ENCODE measurements around the gene MAP7D1.

Gene MAP7D1

DNA sequence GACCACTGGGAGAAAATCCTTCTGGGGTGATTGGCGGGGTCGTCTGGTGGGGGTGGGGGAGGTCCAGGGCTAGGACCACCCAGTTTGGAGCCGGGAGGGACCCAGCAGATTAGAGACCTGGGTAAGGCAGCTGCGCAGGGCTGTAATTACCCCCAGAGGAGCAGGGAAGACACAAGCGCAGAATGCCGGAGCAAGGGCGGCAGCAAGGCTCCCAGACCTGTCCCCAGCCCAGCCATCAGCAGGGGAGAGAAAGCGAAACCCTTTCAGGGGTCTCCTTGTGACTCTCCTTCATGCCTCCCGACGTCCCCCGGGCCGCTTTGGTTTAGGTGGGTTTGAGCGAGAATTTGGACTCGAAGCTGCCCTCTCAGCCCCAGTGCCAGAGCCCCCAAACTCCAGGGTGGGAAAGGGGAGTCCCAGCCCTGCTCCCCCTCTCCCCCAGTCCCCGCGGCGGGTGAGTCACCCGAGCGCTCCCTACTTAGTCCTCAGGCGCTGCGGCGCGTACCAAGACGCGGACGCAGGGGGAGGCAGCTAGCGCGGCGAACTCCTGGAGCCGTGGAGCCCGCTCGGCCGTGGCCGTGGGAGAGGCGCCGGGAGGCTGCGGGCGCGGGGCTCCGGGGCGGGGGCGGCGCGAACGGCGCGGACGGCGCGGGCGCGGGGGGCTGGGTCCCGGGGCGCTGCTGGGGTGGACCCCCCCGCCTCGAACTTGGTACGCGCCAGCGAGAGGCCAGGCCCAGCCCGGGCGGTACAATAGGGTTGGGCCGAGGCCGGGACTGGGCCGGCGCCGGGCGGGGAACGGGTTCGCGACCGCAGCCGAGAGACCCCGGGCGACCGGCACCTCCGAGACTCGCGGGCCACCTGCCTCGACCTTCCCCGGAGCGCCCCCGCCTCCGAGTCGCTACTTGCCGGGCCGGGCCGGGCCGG lies at the start of gene MAP7D1:
Gene MAP7D1, plus strand, starts transcription at position 753 of the 921 bp plus-strand sequence. CDS start 258 bp downstream, outside the sequence.
- TF ChIP-seq, protein P1, sequence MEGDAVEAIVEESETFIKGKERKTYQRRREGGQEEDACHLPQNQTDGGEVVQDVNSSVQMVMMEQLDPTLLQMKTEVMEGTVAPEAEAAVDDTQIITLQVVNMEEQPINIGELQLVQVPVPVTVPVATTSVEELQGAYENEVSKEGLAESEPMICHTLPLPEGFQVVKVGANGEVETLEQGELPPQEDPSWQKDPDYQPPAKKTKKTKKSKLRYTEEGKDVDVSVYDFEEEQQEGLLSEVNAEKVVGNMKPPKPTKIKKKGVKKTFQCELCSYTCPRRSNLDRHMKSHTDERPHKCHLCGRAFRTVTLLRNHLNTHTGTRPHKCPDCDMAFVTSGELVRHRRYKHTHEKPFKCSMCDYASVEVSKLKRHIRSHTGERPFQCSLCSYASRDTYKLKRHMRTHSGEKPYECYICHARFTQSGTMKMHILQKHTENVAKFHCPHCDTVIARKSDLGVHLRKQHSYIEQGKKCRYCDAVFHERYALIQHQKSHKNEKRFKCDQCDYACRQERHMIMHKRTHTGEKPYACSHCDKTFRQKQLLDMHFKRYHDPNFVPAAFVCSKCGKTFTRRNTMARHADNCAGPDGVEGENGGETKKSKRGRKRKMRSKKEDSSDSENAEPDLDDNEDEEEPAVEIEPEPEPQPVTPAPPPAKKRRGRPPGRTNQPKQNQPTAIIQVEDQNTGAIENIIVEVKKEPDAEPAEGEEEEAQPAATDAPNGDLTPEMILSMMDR (IDR thresholded peaks at IDR 0.05), result no peak
- no peak for TF ChIP-seq ZFX (IDR thresholded peaks at IDR 0.05; ENCODE audit: borderline replicate concordance)

DNA sequence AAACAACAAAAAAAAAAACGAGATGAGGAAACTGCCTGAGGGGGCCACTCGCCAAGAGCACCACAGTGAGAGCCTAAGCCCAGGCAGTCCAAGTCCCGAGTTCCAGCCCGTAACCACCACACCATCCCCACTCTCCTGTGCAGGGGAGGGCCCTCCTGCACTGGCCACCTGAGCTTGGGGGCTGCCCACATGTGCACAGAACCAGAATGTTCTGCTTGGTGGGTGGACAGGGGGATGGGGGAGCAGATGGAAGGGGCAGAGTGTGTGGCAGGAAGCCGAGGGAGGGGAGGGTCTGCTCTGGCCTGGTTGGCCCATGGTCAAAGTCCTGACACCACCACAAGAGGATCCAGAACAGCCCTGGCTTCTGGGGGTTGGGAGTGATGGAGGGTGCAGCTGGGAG lies 49.7 kb upstream of the MAP7D1 start:
- TF ChIP-seq, protein P1 (IDR thresholded peaks at IDR 0.05), result no peak
- TF ChIP-seq ZFX (IDR thresholded peaks at IDR 0.05; ENCODE audit: borderline replicate concordance), result no peak
- H3K27ac ChIP-seq, result no peak overlapping the region

More for the DNA sequence above, at the start of gene MAP7D1:
- peak within 1 kb of the TSS; percentile 80 for H3K27ac ChIP-seq

DNA sequence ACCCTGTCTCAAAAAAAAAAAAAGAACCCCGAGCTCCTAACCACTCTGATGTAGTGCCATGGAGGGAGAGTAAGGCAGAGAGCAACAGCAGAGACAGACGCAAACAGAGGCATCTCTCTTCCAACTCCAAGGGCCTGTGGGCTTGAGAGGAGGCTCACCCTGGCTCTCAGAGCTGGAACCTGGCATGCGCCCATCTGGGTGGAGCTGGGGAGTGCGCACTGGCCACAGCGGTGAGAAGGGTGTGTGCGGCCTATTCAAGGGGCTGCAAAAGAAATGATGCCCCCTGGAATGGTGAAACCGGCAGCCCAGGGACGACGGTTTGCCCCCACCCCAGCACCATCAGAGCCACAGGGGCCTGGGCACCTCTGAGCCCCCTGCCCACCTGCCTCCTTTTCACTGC lies 48.6 kb upstream of the MAP7D1 start:
- TF ChIP-seq, protein P1 (IDR thresholded peaks at IDR 0.05), result no peak
- no peak for TF ChIP-seq ZFX (IDR thresholded peaks at IDR 0.05; ENCODE audit: borderline replicate concordance)
- no peak overlapping the region for H3K27ac ChIP-seq

DNA sequence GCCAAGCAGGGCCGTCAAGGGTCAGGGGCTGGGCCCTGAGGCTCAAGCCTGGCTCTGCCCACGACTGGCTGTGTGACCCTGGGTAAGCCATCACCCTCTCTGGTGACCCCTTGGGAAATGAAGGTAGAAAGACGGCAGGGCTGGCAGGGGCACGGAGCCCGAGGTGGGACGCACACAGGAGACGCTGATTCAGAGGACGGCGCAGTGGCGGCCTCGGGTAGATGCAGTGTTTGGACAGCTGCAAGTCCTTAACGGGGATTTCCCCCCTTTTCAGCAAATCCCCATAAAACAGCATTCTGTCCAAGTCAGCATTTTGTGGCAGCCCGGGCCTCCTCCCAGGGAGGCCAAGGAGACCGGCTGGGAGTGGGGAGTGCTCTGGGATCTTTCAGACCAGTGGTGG lies 47.6 kb upstream of the MAP7D1 start:
- no peak overlapping the region for H3K27ac ChIP-seq
- TF ChIP-seq, protein P1 (IDR thresholded peaks at IDR 0.05), result no peak
- TF ChIP-seq ZFX (IDR thresholded peaks at IDR 0.05; ENCODE audit: borderline replicate concordance), result no peak

DNA sequence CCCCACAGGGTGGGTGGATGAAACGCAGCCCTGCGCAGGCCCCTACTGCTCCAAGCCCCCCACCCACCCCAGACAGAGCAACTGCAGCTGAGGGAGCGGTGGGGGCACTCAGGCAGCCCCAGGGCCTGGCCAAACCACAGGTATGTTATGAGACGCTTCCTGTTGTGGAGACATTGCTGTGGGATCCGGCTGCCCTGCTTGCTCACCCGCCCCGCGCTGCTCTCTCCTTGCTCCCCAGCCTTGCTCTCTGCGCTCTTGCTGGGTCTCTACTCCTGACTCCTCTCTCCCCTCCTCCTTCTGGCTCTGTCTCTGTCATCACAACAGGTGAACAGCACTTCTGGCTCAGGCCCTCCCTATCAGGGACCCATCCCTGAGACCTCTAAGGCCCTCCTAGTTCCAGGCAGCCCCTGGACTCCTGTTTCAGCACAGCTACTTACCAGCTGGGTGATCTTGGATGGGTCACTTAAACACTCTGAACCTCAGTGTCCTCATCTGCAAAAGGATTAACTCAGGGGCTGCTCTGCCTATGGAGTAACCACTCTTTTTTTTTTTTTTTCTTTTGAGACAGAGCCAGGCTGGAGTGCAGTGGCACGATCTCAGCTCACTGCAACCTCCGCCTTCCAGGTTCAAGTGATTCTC lies 46.8 kb upstream of the MAP7D1 start:
- no peak for TF ChIP-seq ZFX (IDR thresholded peaks at IDR 0.05; ENCODE audit: borderline replicate concordance)
- TF ChIP-seq, protein P1 (IDR thresholded peaks at IDR 0.05), result no peak
- H3K27ac ChIP-seq, result no peak overlapping the region

DNA sequence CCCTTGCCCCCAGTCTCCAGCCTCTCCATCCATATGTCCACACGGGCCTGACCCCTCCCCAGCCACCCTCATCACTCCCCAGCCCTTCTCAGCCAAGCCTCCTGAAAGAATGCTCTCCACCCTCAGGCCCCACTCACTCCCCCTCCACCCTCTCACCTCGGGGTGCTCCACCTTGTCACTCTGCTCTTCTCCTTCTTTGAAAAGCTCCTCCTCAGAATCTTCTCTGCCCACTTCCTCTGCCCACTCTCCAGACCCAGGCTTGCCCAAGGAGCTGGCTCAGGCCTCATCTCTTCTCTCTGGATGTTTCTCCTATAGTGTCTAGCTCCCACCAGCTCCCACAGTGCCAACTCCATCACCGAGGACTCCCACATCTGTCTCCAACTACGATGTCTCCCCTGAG lies 44.8 kb upstream of the MAP7D1 start:
- TF ChIP-seq, protein P1 (IDR thresholded peaks at IDR 0.05), result no peak
- TF ChIP-seq ZFX (IDR thresholded peaks at IDR 0.05; ENCODE audit: borderline replicate concordance), result no peak
- H3K27ac ChIP-seq, result no peak overlapping the region

DNA sequence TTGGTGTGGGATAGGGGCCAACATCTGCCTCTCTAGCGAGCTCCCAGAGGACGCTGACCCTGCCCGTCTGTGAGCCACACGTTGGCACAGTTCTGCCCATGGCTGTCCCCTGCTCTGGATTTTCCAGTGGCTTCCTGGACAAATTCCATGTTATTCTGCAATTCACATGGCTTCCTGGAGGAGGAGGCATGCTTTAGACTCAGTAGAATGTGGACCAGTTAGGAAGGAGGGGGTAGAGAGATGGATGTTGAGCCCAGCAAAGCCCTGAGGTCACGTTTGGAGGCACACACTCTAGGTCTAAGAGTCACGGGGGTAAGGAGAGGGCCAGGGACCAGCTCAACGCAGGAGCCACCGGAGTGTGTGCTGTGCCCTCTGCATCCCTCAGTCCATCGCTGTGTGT lies 43.1 kb upstream of the MAP7D1 start:
- TF ChIP-seq ZFX (IDR thresholded peaks at IDR 0.05; ENCODE audit: borderline replicate concordance), result no peak
- TF ChIP-seq, protein P1 (IDR thresholded peaks at IDR 0.05), result no peak

More for the DNA sequence above, 43.1 kb upstream of the MAP7D1 start:
- H3K27ac ChIP-seq, result no peak overlapping the region
